Smooth muscle cell (in vitro differentiated cells): ENCODE data around the gene NIPA2. TPM values are rescaled to one million over a fixed set of nuclear protein-coding genes. Genes with fewer than 3 reads are reported as not detected.

Experiments
- DNase-seq: peaks from one replicate; lab custom pipeline; 2025; ENCODE audit not compliant: unreplicated experiment; lab: John Stamatoyannopoulos, UW
- H2AFZ ChIP-seq: fragments of 200-600 bp; sonication (generic); 2 replicates; pipeline ENCODE4 v1.6.0; 2016; ENCODE audit warnings: antibody characterized with exemption, low read depth, mild to moderate bottlenecking
- H3F3A ChIP-seq: fragments of 200-600 bp; sonication (generic); 2 replicates; pipeline ENCODE4 v1.6.0; 2017; ENCODE audit warnings: antibody characterized with exemption, low read depth
- H3K27ac ChIP-seq: fragments of 200-600 bp; sonication (generic); 2 replicates; pipeline ENCODE4 v1.5.1; 2016; ENCODE audit warnings: low read depth, mild to moderate bottlenecking
- H3K27me3 ChIP-seq: fragments of 200-600 bp; sonication (generic); 2 replicates; pipeline ENCODE4 v1.6.1; 2016; ENCODE audit warnings: low read depth, mild to moderate bottlenecking
- H3K36me3 ChIP-seq: fragments of 200-600 bp; sonication (generic); 2 replicates; pipeline ENCODE4 v1.5.1; 2016; ENCODE audit warnings: low read depth
- H3K4me1 ChIP-seq: fragments of 200-600 bp; sonication (generic); 2 replicates; pipeline ENCODE4 v1.5.1; 2016; ENCODE audit warnings: low read depth
- H3K4me2 ChIP-seq: fragments of 200-600 bp; sonication (generic); 2 replicates; pipeline ENCODE4 v1.6.0; 2016; ENCODE audit warnings: mild to moderate bottlenecking
- H3K4me3 ChIP-seq: fragments of 200-600 bp; sonication (generic); 2 replicates; pipeline ENCODE4 v1.5.1; 2016; ENCODE audit warnings: mild to moderate bottlenecking
- H3K79me2 ChIP-seq: fragments of 200-600 bp; sonication (generic); 2 replicates; pipeline ENCODE4 v1.6.0; 2016; ENCODE audit warnings: low read depth, mild to moderate bottlenecking
- H3K9ac ChIP-seq: fragments of 200-600 bp; sonication (generic); 2 replicates; pipeline ENCODE4 v1.6.0; 2016; ENCODE audit warnings: low read depth
- H3K9me3 ChIP-seq: fragments of 200-600 bp; sonication (generic); replicated peaks from 2 replicates; pipeline ENCODE4 v1.5.1; 2016; ENCODE audit warnings: low read depth
- H4K20me1 ChIP-seq: fragments of 200-600 bp; sonication (generic); 2 replicates; pipeline ENCODE4 v1.6.0; 2016; ENCODE audit warnings: low read depth
- CTCF ChIP-seq: fragments of 200-600 bp; sonication (generic); IDR thresholded peaks from 2 replicates; pipeline ENCODE4 v1.5.1; 2017; ENCODE audit warnings: borderline replicate concordance, mild to moderate bottlenecking, antibody characterized with exemption; ENCODE audit not compliant: insufficient read depth, poor library complexity, severe bottlenecking
- whole genome bisulfite sequencing: methylation state at CpG from one replicate; pipeline ENCODE4 v1.1.7; 2016; ENCODE audit warnings: low lambda C conversion rate; 5-methylcytosine and 5-hydroxymethylcytosine counted together
- polyA plus RNA-seq: library from polyadenylated mRNA; unstranded; fragments of >200 nt; fragmentation: Nextera tagmentation; extraction: Ambion mirVana; gene quantifications from 2 replicates; pipeline ENCODE4 v1.2.1, GENCODE V29; 2016
- total RNA-seq: library from RNA; depleted of rRNA; stranded (reverse); fragments of >200 nt; gene quantifications from 2 replicates; pipeline ENCODE4 v1.2.3, GENCODE V29; 2014

NIPA2 gene
- total RNA-seq (70.5 and 85.9 TPM in 2 replicates), polyA plus RNA-seq (44.7 and 48.6 TPM in 2 replicates)

GRCh38 chr15:22838292-22839042 lies at the start of gene NIPA2:
NIPA2 (plus strand) TSS chr15:22838666; CDS start chr15:22851732, 13,066 bp downstream.
- Histone ChIP-seq H3K9me3 (no peaks in the 10 kb centered on the region), H3F3A (peaks cover 5% of the 10 kb centered on the region), H4K20me1 (peaks cover 21% of the 10 kb centered on the region), H3K4me2 (peak within 1 kb of the TSS; percentile 94), H3K4me1 (peaks cover 17% of the 10 kb centered on the region), H3K9ac (peak within 1 kb of the TSS; percentile 93), H3K4me3 (peak within 1 kb of the TSS; percentile 85), H3K79me2 (peaks cover 47% of the 10 kb centered on the region), H3K27me3 (no peaks in the 10 kb centered on the region), H2AFZ (peak within 1 kb of the TSS; percentile 77), H3K36me3 (no peaks in the 10 kb centered on the region), H3K27ac (peak within 1 kb of the TSS; percentile 84)
- DNase-seq = peak; percentile 97
- WGBS = under 1% methylated on average over 76 of the region's 83 CpGs
- TF ChIP-seq CTCF = no peak

GRCh38 chr15:22794063-22794462 lies 44.4 kb upstream of the NIPA2 start:
- Histone ChIP-seq H2AFZ (no peak overlapping the region), H3K79me2 (peaks cover 7% of the 10 kb centered on the region), H3K9me3 (no peaks in the 10 kb centered on the region), H4K20me1 (peaks cover 4% of the 10 kb centered on the region), H3K4me2 (no peak overlapping the region), H3K36me3 (no peaks in the 10 kb centered on the region), H3K4me3 (no peak overlapping the region), H3K27ac (no peak overlapping the region), H3F3A (no peaks in the 10 kb centered on the region), H3K27me3 (no peaks in the 10 kb centered on the region), H3K9ac (no peak overlapping the region), H3K4me1 (no peaks in the 10 kb centered on the region)
- no peak for TF ChIP-seq CTCF
- no peak for DNase-seq
- 92% methylated on average over 4 of the region's 4 CpGs for WGBS

GRCh38 chr15:22794621-22795167 lies 43.8 kb upstream of the NIPA2 start:
- H3K4me2 ChIP-seq = no peak overlapping the region
- no peaks in the 10 kb centered on the region for H3K27me3 ChIP-seq
- no peak overlapping the region for H2AFZ ChIP-seq
- 91% methylated on average over 17 of the region's 17 CpGs for WGBS
- no peaks in the 10 kb centered on the region for H3K36me3 ChIP-seq
- H3K9ac ChIP-seq = no peak overlapping the region
- no peaks in the 10 kb centered on the region for H3F3A ChIP-seq
- H3K79me2 ChIP-seq = peaks cover 7% of the 10 kb centered on the region
- no peak for DNase-seq
- no peaks in the 10 kb centered on the region for H3K4me1 ChIP-seq
- H3K9me3 ChIP-seq = no peaks in the 10 kb centered on the region
- no peak overlapping the region for H3K4me3 ChIP-seq
- no peak for TF ChIP-seq CTCF
- H3K27ac ChIP-seq = no peak overlapping the region
- peaks cover 4% of the 10 kb centered on the region for H4K20me1 ChIP-seq
